C4-2B (cell line): Measurements from ENCODE around the gene COX6B2.

Experiments
- H3K27ac ChIP-seq: fragments of 450-650 bp; 2 replicates; pipeline ENCODE4 v1.5.1; 2017
- CTCF ChIP-seq: fragments of 450-650 bp; conservative IDR thresholded peaks from 2 replicates; pipeline ENCODE4 v1.5.1; 2017; ENCODE audit warnings: mild to moderate bottlenecking
- ZFX ChIP-seq: fragments of 450-650 bp; IDR thresholded peaks from 2 replicates; pipeline ENCODE4 v1.6.1; 2017

The COX6B2 gene

GRCh38 chr19:55385724-55386492, 31.4 kb upstream of the COX6B2 start, which contains the start of gene RPL28:
TSS of gene RPL28 (plus strand) at chr19:55385932. CDS start at chr19:55386358, 426 bp downstream.
- peak within 1 kb of the TSS; percentile 91 for H3K27ac ChIP-seq
- TF ChIP-seq CTCF: no peak
- TF ChIP-seq ZFX: no peak

GRCh38 chr19:55384920-55385723, 30.6 kb upstream of the COX6B2 start:
- no peak for TF ChIP-seq CTCF
- no peak for TF ChIP-seq ZFX
- H3K27ac ChIP-seq: peak overlapping the region; percentile 91

DNA sequence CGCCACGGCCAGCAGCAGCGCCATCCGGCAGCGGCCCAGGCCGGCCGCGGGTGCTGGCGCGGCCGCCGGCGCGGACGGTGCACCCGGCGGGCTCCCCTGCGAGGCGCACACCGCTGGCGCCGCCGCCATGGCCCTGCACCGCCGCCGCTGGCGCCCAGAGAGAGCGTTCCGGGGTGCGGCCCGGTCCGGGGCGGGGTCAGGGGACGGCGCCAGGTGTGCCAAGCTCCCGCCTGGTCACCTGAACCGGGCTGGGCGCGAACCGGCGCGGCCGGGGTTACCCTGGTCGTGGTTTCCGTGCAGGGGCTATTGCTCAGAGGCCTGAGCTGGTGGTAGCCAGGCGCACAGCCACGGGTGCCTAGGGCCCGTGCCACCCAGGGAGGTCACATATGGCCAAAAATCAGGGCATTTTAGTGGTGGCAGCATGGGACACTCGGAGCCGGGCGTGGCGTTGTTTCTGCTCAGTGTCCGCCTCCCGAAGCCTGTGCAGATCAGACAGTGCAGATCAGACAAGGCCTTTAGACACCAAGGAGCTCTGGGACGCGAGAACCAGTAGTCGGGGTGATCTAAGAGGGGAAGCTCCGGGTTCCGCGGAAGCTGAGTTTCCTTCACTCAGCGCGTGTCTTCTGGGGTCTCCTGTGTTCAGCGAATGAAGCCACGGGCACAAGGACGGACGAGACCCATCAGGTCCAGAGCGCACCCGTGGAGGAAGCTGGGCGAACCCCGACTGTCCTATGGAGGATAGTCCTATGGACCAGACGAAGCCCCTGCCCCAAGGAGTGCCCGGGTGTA, 29.8 kb upstream of the COX6B2 start, which contains the start of gene TMEM238:
Gene TMEM238, minus strand, starts transcription at position 162 of the 789 bp plus-strand sequence. Its CDS starts 33 bp downstream, at position 129.
- TF ChIP-seq CTCF (no peak), ZFX (peak; percentile 78)
- H3K27ac ChIP-seq: peak within 1 kb of the TSS; percentile 91

DNA sequence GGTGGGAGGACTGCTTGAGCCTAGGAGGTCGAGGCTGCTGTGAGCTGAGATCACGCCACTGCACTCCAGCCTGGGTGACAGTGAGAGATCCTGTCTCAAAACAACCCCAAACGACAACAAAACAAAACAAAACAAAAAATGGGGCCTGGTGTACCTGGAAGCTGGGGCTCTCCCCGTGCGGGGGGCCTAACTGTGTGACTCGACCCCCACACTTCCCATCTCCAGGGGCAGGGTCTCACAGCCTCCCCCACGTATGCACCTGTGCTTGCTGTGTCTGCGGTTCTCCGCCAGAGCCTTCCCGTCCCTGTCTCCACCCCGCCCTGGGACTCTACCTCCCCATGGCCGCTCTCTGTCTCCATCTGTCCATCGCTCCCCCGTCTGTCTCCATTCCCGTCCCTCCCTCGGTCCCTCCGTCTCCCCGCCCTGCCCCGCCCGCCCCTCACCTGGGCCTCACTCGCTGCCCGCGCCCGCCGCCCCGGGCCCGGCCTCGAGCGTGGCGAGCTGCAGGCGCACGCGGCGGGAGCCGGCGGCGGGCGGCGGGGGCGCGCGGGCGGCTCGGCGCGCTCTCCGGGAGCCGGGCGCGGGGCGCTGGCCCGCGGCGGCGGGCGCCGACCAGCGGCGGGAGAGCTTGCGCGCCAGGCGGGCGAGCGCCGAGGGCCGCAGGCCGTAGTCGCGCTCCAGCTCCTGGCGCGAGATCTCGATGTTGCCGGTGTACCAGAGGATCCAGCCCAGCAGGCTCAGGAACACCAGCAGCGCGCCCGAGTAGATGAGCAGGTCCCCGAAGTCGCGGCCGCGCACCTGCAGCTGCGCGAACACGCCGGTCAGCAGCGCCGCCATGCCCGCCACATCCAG, 29.0 kb upstream of the COX6B2 start:
- H3K27ac ChIP-seq: peak overlapping the region; percentile 91
- TF ChIP-seq ZFX (no peak), CTCF (no peak)

DNA sequence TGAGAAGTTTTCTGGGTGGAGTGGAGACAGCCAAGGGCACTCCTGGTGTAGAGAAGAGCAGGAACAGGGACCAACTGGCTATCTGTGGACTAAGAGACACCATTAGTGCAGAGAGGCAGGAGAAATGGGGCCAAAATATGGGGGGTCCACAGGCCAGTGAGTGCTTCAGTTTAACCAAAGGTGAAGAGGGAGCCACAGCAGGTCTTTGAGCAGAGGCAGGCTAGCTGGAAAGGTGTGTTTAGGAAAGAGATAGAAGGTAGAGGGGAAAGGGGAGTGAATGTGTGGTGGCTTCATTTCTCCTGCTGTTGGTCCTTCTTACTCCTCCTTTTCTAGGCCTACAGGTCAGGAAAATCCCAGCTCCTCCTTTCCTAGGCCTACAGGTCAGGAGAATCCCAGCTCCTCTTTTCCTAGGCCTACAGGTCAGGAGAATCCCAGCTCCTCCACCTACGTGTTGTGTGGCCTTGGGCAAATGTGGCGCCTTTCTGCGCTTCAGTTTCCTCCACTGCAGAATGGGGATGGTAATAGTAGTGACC, 28.1 kb upstream of the COX6B2 start:
- peak overlapping the region; percentile 91 for H3K27ac ChIP-seq
- TF ChIP-seq ZFX (no peak), CTCF (no peak)

GRCh38 chr19:55382013-55382412, 27.5 kb upstream of the COX6B2 start:
- no peak for TF ChIP-seq CTCF
- TF ChIP-seq ZFX: no peak
- no peak overlapping the region for H3K27ac ChIP-seq
